Skeletal muscle tissue (tissue), 4 donors: ENCODE results near the gene LRGUK. TPM values are rescaled to one million over a fixed set of nuclear protein-coding genes. Genes with fewer than 3 reads are reported as not detected.

Experiments used
- H3K27ac ChIP-seq: one replicate; pipeline ENCODE4 v1.7.0; 2013; ENCODE audit warnings: mild to moderate bottlenecking, low read depth, low read length, inconsistent platforms
- H3K27me3 ChIP-seq, 3 donors: one replicate each; pipeline ENCODE4 v1.7.0; 2013; ENCODE audit warnings: low read length in 3 of 3; ENCODE audit not compliant: control insufficient read depth in 3 of 3, insufficient read depth in 3 of 3
- H3K36me3 ChIP-seq, 3 donors: one replicate each; pipeline ENCODE4 v1.7.0; 2013; ENCODE audit warnings: low read length in 3 of 3; ENCODE audit not compliant: control insufficient read depth in 3 of 3, insufficient read depth in 3 of 3
- H3K4me1 ChIP-seq, 3 donors: one replicate each; pipeline ENCODE4 v1.7.0; 2013; ENCODE audit warnings: low read length in 3 of 3, mild to moderate bottlenecking in 3 of 3; ENCODE audit not compliant: control insufficient read depth in 3 of 3, insufficient read depth in 3 of 3
- H3K4me3 ChIP-seq, 3 donors: one replicate each; pipeline ENCODE4 v1.7.0; 2013; ENCODE audit warnings: low read length in 3 of 3
- H3K9ac ChIP-seq, 3 donors: one replicate each; pipeline ENCODE4 v1.7.0; 2013; ENCODE audit warnings: low read length in 3 of 3, mild to moderate bottlenecking in 3 of 3, moderate library complexity in 2 of 3, low read depth in 1 of 3
- H3K9me3 ChIP-seq, 3 donors: one replicate each; pipeline ENCODE4 v1.7.0; 2013; ENCODE audit warnings: low read length in 3 of 3; ENCODE audit not compliant: control insufficient read depth in 3 of 3
- total RNA-seq: library from RNA; depleted of rRNA; stranded (reverse); fragments of >200 nt; gene quantifications from one replicate; pipeline ENCODE4 v1.2.3, GENCODE V29; 2014
- donor health status: Osteomylitis.

The LRGUK gene
- total RNA-seq, 1 donor from 2014 or later: 1.6 TPM

DNA sequence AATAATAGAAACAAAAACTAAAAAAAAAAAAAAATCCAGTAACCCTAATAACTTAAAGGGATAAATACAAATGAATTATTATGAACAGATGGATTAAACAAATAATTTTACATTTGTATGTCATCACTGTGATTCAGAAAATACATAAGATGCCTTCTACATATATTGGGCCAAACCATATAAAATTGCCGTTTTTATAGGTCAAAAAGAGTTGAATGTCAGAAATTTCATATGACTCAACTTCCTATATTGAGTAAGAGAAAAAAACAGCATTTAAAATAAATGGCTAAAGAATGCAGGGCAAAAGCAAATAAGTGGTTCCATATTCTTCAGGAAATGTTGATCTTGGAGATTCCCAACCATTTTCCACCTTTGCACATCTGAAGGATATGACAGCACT is 180.2 kb downstream of the LRGUK start:
- no peaks in the 10 kb centered on the region for H3K27me3 ChIP-seq
- H3K27ac ChIP-seq: no peak overlapping the region
- H3K36me3 ChIP-seq: peaks cover 10 to 24% (median 19%) of the 10 kb centered on the region in 3 donors
- no peaks in the 10 kb centered on the region for H3K9me3 ChIP-seq
- no peak overlapping the region for H3K9ac ChIP-seq
- H3K4me1 ChIP-seq: no peaks in the 10 kb centered on the region
- no peak overlapping the region for H3K4me3 ChIP-seq

DNA sequence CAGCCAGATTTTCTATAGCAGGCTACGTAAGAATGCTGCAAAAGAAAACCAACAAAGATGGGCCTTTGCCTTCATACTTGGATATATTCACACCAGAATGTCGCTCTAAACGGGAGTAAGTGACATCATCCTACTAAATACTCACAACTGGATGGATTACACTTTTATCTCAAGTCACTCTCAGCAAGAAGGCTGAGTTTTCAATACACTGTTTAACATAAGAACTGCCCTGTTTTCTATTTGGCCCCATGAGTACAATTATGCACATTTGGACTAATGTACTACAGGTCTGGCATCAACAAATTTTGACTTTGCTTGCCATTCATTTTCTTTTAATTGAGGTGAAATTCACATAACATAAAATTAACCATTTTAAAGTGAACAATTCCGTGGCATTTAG is 181.4 kb downstream of the LRGUK start:
- no peaks in the 10 kb centered on the region for H3K4me1 ChIP-seq
- no peak overlapping the region for H3K27ac ChIP-seq
- no peak overlapping the region for H3K9ac ChIP-seq
- no peaks in the 10 kb centered on the region for H3K9me3 ChIP-seq
- peaks cover 8 to 22% (median 13%) of the 10 kb centered on the region in 3 donors for H3K36me3 ChIP-seq
- H3K4me3 ChIP-seq: no peak overlapping the region
- H3K27me3 ChIP-seq: no peaks in the 10 kb centered on the region

GRCh38 chr7:134311807-134312206 is 184.7 kb downstream of the LRGUK start:
- Histone ChIP-seq H3K4me1 (peaks cover 2 to 10% (median 5%) of the 10 kb centered on the region in 3 donors), H3K9ac (no peak overlapping the region), H3K36me3 (peaks cover 0 to 9% (median 0%) of the 10 kb centered on the region in 3 donors), H3K4me3 (no peak overlapping the region), H3K9me3 (no peaks in the 10 kb centered on the region), H3K27ac (no peak overlapping the region), H3K27me3 (no peaks in the 10 kb centered on the region)

GRCh38 chr7:134312717-134313116 is 185.6 kb downstream of the LRGUK start:
- Histone ChIP-seq H3K27me3 (no peaks in the 10 kb centered on the region), H3K9me3 (no peaks in the 10 kb centered on the region), H3K36me3 (peaks cover 0 to 6% (median 0%) of the 10 kb centered on the region in 3 donors), H3K9ac (no peak overlapping the region), H3K4me3 (no peak overlapping the region), H3K4me1 (peaks cover 2 to 13% (median 5%) of the 10 kb centered on the region in 3 donors), H3K27ac (no peak overlapping the region)

- Histone ChIP-seq H3K9me3 (no peaks in the 10 kb centered on the region), H3K9ac (no peak overlapping the region), H3K4me1 (peaks cover 2 to 13% (median 5%) of the 10 kb centered on the region in 3 donors), H3K36me3 (peaks cover 0 to 2% (median 0%) of the 10 kb centered on the region in 3 donors), H3K4me3 (no peak overlapping the region), H3K27me3 (no peaks in the 10 kb centered on the region), H3K27ac (no peak overlapping the region)
These were observed 186.4 kb downstream of the LRGUK start for GRCh38 chr7:134313543-134313942.

Other genes starting within 250 kb of the LRGUK start
- gene SLC35B4, start 189.6 kb downstream of the LRGUK start, total RNA-seq: 6.8 TPM